T-helper 1 cell (primary cell): ENCODE results near the gene DNAJC15.

Source experiments
- DNase-seq, 5 donors: peaks; one replicate each; pipeline ENCODE4 v3.0.0-alpha.2; 2012 to 2020

Gene DNAJC15

DNA sequence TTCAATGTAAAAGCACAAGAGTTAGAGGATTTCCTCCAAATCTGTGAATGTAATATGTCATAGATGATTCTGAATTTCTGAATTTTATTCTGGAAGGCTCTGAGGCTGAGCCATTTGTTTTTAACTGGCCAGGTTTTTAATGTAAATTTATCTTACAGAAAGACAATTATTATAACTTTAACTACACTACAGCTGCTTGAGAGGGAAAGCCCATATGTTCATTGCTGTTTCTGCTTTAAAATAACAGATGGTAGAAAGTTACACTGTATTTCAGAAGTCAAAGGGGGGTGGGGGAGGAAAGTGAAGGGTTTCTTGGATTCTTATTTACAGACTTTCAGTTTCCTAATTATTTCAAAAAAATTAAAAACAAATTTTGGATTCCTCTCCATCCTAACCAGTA is 62.8 kb downstream of the DNAJC15 start:
- DNase-seq = no peak

DNA sequence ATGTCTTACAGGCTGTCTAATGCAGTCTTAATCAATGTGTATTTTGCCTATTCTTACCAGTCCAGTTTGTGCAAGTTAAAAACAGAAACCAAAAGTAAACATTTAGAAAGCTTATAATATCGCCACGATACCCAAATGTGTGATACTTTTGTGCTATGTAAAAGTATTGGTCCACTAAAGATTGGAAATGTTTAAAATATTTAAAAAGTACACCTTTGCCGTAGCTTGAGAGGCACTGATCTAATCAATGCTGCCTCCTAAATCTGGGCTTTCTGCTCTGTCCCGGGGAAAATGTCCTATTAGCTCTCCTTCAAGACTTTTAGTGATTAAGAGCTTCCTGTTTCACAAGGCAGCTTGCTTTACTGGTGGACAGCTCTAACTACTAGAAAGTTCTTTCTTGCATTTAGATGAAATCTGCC is 64.7 kb downstream of the DNAJC15 start:
- DNase-seq = no peak

DNA sequence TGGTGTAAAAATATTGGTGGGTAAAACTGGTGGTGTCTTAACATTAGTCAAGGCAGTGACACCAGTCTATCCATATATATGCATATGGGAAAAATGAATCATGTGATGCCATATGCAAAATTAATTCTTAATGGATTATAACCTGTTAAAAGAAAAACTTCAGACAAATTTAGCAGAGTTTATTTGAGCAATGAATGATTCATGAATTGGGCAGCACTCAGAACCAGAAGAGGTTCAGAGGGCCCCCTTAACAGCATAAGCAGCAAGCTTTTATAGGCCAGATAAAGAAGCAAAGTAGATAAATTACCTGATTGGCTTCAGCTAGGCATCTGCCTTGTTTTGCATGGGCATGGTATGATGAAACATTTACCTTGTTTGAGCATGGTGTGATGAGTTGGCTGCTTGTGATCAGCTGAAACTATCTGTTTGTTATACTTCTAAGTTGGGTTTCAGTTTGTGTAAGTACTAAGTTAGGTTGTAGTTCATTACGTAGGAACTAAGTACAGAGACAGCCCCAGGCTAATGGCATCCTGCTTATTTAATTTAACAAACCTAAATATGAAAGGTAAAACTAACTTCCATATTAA is 66.6 kb downstream of the DNAJC15 start:
- DNase-seq = peak in 1 of 5 donors; percentile 61

DNA sequence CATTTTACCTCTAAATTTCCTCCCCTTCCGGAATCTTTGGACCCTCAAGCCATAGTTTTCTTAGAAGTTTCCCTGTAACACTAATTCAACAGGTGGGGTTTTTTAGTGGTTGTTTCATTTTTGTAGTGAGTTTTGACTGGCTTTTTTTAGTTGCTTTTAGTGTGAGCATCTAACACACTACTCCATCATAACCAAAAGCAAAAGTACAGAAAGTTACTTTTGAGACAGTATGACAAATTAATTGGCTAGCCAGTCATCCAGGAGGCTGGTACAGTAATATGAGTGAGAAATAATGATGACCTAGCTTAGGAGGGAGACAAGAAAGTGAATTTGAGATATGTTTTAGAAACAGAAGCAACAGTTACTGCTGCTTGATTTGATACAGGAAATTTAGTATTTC is 71.5 kb downstream of the DNAJC15 start:
- DNase-seq = peak in 1 of 5 donors; percentile 62

DNA sequence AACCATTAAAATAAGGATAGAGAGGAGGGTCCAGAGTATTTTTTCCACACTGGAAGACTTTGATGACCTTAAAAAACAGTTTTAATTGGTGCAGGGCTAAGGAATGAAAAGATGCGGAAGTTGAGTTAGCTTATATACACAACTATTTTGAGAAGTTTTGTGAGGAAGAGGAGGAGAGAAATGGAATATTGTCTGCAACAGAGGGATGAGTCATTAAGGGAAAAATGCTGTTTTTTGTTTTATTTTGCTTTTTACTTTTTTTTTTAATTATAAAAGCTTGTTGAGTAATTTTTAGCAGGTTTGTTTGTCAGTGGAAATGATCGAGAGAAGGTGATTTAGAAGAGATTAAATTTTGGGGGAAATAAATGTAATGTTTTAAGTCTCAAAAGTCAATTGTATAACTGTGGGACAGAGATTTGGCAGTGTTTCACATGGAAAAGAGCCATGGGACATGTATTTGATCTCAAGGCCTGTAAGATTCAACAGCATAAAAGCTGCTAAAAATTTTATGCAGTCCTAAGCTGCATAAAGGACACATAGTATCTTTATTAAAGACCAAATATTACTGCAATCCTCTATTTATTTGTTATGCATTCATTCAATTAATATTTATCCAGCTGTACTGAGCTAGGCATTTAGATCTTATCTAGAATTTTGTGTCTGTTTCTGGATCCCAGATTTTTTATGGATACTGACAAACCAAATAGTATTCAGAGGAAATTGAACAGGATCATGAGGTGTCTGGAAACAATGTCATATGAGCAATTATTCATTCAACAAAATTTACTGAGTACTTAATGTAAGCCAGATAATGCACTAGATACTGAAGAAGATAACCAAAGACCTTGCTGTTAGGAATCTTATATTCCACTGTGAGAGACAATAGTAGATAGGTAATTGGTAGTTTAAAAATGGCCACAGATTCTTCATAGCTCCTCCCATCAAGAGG is 72.7 kb downstream of the DNAJC15 start:
- DNase-seq = no peak

DNA sequence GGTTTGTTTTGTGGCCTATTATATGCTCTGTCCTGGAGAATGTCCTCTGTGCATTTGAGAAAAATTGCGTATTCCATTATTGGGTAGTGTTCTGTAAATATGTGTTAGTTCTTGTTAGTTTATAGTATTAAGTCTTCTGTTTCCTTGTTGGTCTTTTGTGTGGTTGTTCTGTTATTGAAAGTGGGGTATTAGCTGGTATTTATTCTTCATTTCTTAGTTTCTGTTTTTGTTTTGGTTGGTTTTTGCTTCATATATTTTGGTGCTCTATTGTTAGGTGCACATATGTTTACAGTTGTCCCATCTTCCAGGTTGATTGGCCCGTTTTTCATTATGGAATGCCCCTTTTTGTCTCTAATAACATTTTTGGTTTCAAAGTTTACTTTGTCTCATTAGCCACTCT is 77.3 kb downstream of the DNAJC15 start:
- no peak for DNase-seq

DNA sequence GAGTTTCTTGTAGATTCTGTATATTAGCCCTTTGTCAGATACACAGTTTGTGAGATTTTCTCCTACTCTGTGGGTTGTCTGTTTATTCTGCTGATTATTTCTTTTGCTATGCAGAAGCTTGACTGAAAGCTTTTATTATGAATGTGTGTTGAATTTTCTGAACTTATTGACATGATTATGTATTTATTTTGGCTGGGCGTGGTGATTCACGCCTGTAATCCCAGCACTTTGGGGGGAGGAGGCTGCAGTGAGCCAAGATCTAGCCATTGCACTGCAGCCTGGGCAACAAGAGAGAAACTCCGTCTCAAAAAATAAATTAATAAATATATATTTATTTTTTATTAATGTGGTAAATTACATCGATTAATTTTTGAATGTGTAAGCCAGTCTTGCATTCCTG is 78.9 kb downstream of the DNAJC15 start:
- DNase-seq = no peak

DNA sequence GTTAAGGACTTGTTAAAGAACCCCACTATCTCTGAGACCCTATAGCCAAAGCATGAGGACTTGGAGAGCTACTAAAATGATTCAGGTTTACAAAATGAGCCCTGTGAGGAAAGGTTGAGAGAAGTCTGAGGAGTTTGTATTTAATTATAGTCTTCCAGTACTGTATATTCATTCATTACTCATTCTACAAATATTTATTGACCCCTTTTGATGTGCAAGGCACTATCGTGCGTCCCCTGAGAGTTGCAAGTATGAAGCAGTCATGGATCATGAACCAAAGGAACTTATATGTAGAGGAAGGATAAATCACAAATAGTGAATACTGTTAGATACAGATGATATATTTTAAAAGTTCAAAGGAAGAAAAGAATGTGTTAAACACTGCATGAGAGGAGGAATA is 84.4 kb downstream of the DNAJC15 start:
- no peak for DNase-seq

DNA sequence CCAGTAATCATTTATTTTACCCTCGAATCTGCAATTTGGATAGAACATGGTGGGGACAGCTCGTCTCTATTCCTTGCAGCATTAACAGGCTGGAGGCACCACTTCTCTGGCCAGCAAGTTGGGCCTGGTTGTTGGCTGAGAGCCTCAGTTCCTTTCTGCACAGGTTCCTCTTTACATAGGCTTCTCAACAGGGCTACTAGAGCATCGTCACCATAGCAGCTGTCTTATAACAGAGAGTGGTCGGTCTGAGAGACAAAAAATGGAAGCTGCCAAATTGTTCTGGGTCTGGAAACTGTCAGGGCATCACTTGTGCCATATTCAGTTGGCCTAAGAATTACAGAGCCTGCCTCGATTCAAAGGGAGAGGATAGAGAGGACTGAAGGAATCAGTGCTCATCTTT is 86.7 kb downstream of the DNAJC15 start:
- no peak for DNase-seq

DNA sequence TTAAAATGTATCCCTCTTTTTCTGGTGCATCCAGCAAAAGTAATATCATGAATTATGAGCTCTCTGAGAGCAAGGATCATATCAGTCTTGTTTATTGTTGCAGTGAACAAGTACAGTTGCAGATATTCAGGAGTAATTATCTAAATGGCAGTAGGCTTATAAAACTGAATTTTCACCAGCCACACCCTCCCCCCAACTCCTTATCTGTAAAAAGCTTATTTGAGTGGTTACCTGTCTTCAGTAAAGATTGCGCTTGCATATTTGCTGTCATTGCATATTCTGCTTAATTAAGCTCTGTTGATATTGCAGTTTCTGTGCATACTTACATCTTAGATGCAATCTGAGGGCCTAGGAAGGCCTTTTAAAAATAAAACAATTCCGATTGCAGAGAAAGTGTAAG is 87.3 kb downstream of the DNAJC15 start:
- DNase-seq = no peak

DNA sequence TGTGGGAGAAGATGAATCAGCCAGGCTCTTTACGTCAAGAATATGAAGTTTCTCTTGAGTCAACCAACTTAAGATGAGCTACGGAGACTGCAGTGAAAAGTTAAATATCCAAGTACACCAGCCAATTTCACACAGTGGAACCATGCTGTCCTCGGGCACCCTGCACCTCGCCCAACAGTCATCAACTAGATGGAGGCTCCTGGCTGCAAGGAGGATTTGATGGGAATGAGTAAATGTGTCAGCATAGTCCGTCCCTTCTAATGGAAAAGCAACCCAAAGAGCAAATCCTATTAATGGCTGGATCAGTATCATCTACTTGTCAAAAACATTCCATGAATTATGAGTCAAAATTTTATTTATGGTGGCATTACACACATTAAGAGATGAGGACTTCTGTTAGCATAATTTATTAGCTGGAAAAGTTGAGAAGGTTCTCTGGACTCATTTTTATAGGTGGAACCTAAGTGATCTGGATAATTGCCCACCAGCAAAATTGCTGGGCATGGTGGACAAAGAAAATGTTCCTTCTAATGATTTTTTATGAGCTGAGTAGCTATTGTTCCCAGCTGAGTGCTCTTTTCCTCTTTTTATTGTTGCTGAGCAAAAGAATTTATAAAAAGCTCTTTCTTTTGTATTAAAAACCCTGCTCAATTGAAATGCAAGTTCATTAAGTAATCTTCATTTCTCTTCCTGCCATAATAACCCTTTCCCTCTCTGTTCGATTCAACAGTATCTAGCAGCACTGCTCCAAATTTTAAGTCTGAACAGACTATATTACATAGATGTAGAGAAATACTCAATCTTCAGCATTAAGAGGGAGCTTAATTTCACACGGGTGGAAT is 88.4 kb downstream of the DNAJC15 start:
- no peak for DNase-seq

DNA sequence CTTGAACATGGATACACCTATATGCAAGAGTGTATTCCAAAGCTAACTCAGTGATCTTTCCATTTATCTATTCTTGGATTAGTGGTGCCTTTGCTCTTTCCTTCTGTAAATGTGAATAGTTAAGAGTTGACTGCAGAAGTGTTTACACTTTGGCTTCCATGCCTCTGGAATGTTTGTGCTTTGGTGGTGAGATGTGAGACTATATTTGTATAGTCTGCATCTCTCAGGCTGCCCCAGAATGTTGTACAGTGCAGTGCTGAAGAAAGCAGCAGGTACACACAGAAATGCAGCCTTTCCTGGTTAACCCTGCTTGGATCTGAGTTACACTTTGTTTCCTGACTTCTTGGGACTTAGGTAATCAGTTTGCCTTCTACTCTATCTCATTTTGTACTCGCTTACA is 90.2 kb downstream of the DNAJC15 start:
- no peak for DNase-seq

DNA sequence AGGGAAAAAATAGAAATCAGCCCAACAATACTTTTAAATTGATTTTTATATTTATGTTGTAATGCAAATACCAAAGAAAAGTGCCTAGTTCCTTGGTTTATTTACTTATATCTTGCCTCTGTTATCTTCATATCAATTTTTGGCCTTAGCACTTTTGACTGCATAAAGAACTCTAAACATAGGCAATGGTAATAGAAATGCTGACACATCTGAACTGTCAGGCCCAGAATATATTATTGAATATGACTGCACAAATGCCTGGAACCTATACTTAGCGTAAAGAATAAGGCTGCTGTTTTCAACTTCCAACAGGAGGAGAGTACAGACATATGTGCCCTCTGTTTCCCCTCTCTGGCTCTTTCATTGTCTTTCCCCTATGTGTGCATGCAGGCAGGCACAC is 91.1 kb downstream of the DNAJC15 start:
- DNase-seq = no peak

DNA sequence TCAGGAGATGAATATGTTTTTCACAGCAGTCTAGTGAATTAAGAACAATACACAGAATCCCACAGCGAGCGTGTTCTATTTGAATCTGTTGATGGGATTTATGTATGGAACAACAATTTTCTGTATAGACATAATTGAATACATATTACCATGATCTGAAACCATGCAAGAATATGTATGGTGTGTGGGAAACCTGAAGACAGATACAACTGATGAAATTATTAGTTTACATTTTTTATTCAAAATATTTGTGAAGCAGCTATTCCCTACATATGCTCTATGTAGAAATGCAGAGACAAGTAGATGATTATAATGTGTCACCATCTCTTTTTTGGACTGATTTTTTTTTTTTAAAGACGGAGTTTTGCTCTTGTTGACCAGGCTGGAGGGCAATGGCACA is 91.8 kb downstream of the DNAJC15 start:
- no peak for DNase-seq

DNA sequence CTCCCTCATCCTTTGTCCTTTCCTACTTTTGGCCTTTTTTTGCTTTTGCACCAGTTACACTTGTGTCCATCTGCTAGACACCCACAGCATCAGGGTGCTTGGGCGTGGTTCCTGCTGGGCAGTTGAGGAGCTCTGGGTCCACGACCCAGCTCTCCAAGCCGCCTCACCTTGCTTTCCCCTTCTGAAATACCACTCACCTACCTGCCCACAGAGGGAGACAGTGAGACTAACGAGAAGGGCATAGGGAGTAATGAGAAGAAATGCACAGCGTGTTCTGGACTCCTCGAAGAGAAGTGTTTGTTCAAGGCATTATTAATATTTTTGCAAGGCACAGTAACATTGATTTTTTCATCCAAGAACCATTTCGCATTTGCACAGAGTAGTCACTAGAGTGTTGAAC is 92.9 kb downstream of the DNAJC15 start:
- no peak for DNase-seq

DNA sequence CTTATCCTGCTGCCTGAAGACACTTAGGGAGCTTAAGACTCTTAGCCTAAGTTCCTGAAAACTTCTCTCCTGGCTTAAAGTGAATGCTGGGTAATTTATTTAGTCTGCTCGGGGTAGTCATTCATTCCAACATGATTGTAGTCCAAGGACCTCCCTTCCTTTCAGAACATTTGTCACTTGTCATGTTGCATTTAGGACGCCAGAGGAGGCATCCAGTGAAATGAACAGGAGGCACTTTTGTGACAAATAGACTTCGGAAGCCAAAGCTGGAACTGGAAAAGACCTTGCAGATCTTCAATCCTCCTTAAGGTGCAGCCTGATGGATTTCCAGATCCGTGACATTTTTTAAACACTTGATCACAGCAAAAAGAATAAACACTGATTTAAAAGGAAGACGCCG is 95.1 kb downstream of the DNAJC15 start:
- no peak for DNase-seq

DNA sequence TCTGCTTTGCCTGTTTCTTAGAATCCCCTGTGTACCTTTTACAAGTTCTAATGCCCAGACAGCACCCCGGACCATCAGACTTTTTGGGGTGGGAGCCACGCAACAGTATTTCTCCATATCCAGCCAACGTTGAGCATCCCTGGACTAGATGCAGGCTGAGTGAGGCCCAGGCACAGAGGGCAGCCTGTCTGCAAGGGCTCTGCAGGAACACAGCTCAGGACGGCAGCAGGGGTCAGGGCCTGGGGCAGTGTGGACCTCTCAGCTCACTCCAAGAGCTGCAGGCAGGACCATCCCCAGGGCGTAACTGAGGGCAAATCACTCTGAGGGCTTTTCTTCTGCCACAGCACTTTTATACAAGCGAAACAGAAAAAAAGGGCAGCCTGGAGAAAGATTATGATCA is 95.8 kb downstream of the DNAJC15 start:
- DNase-seq = no peak

DNA sequence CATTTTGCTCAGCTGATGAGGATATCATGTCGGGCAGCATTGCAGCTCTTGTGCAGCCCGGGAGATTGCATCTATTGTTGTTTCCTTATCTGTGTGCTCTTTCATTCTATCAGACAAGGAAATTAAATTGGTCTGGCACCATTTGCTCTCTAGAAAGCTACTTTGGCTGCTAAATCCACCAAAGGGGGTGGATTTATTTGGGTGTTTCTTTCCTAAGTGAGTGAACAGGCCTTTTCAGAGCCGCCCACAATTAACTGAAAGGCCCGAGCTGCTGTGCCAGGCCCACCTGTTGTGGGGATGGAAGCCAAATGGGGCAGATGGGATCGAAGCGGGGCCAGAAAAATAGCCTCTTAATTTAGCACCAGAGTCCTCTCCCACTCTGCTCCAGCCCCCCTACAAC is 99.4 kb downstream of the DNAJC15 start:
- no peak for DNase-seq

DNA sequence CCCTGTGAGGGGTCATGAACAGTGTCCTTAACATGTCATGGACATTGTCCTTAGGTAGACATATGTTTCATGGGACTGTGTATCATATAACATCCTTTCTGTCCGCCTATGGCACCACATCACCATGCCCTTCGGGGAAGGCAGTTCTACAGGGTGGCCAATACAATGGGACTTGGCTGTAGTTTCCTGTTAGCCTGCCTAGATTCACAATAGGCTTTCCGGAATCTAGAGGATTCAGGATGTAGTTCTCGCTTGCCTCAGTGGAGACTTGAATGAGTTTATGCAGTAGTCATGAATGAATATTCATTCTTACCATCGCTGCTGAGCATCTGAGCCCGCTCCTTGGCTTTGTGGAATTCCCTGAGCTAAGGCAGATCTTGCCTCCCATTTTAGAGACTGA is 100.5 kb downstream of the DNAJC15 start:
- no peak for DNase-seq

DNA sequence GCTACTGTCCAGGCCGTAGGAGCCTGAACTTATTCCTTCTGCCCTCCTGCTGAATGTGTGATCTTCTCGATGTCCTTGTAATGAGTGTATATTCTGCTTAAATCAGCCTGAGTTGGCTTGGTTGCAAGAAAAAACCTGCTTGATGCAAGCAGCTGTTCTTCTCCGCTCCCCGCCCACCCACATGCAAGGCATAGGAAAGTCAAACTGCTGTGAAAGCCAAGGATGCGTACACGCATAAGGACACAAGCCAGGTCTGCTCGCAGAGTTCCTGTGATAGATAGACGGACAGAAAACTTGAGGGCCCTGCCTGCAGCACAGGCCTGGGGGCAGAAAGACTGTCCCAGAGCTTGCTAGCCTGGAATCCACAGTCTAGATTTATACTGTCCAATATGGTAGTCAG is 101.1 kb downstream of the DNAJC15 start:
- no peak for DNase-seq

DNA sequence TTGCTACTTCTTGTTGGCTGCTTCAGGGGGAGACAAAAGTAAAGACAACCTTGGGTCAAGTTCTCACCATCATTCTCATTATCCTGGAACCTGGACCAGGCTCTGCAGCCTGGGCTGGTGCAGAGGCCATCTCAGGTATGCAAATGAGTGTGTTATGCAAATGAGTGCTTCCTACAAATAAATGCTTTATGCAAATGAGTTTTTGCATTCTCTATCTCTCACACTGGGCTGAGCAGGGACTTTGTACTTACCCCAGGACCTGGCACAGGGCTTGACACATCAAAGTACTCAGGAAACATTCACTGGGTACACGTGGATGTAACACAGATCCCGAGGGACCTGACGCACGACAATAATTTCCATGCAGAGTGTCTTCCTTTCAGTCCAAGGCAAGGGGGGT is 103.0 kb downstream of the DNAJC15 start:
- DNase-seq = no peak

DNA sequence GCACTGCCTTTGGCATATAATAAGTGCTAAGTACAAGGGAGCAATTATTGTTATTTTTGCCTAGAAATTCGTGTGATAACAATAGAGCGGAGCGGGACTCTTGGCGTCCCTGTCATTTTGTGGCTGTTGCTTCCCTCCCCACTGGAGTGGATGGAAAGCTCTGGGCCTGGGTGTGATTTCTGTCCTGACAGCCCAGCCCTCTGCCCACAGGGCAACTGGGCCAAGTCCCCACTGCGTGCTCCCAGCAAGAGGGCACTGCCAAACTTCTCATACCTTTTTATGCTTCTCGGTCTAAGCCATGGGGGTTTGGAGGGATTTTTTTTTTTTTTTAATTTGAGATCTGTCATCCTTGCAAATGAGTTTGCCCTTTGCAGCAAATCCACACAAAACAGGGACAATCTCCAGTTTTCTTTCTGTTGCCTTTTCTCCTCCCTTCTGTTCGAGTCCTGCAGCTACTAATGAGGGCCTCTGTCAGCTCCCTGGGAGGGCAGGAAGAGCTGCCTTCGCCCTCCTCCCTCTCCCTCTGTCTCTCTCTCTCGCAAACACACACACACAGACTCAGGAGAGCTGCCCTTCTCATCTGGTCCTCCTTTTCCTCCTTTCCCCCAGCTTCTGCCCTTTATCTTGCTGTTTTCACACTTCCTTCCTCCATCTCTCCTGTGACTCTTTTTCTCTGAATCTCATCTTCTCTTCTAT is 103.9 kb downstream of the DNAJC15 start:
- no peak for DNase-seq

DNA sequence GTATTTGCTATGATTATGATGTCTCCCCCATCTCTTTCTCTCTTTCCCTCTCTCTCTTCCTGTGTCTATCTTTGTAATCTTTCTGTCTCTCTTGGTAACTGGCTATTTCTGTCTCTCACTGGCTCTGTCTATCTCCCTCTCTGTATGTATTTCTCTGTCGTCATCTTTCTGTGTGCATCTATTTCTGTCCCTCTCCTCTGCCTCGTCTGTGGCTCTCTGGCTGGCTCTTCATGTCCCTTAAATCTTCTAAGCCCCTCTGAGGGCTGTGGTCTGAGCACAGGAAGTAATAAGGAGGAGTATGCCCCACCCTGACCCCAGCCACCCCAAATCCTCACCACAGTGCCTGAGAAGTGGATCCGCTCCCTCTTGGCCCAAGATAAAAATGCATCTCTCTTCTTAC is 104.4 kb downstream of the DNAJC15 start:
- DNase-seq = no peak
